ENCODE results near the gene NAP1L1.

The NAP1L1 gene

GRCh38 chr12:76084863-76085519, 506 bp upstream of the NAP1L1 start:
- peak overlapping the region; percentile 84 for H3K4me3 ChIP-seq (ENCODE audit: low read depth, low read length)
- peak; percentile 45; the same call in 1 of the 2 replicates for TF ChIP-seq CTCF (IDR thresholded peaks at IDR 0.05; ENCODE audit: borderline replicate concordance, insufficient read depth, low read depth, low read length)

- no peak for TF ChIP-seq CTCF (IDR thresholded peaks at IDR 0.05; ENCODE audit: borderline replicate concordance, insufficient read depth, low read depth, low read length)
- H3K4me3 ChIP-seq (ENCODE audit: low read depth, low read length): peak overlapping the region; percentile 84
These were observed 1.1 kb downstream of the NAP1L1 start for GRCh38 chr12:76083246-76083903.

DNA sequence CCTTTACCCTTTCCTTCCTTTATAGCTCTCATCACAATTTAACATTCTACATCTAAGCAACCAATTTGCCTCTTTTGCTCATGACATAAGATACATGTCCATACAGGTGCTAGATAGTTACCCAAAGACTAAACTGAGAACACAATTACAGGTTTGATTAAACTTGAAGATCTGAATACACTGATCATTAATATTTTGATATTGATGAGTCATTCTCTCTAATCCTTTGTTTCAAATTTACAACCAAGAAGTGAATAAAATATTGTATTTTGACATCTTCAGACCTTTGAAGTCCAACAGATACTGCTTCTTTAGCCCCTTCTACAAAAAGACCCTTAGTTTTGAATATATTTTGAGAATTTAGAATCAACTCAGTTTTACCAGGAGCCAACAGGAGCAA, 2.6 kb downstream of the NAP1L1 start:
- no peak for TF ChIP-seq CTCF (IDR thresholded peaks at IDR 0.05; ENCODE audit: borderline replicate concordance, insufficient read depth, low read depth, low read length)
- H3K4me3 ChIP-seq (ENCODE audit: low read depth, low read length): no peak overlapping the region

DNA sequence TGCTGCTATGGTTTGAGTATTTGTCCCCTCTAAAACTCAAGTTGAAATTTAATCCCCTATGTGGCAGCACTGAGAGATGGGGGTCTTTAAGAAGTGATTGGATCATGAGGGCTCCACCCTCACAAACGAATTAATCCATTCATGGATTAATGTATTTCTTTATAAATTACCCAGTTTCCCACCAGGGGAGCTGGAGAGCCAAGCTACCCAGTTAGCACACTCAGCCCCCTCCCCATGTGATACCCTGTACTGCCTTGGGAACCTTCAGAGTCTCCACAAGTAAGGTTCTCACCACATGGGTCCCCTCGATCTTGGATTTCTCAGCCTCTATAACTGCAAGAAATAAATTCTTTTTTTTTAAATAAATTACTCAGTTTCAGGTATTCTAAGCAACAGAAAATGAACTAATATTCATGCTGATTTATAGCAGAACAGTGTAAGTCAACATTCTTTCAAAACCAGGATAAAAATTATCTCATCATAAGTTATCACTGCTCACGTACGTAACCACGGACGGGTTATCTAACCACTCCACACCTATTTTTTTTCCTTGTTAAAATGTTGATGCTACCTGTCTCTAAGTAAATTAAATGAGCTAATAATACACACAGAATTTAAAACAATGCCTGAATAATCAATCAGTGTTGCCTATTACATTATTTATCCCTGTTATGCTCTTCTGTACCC, 3.6 kb downstream of the NAP1L1 start:
- peak; percentile 16; the same call in 1 of the 2 replicates for TF ChIP-seq CTCF (IDR thresholded peaks at IDR 0.05; ENCODE audit: borderline replicate concordance, insufficient read depth, low read depth, low read length)
- no peak overlapping the region for H3K4me3 ChIP-seq (ENCODE audit: low read depth, low read length)

DNA sequence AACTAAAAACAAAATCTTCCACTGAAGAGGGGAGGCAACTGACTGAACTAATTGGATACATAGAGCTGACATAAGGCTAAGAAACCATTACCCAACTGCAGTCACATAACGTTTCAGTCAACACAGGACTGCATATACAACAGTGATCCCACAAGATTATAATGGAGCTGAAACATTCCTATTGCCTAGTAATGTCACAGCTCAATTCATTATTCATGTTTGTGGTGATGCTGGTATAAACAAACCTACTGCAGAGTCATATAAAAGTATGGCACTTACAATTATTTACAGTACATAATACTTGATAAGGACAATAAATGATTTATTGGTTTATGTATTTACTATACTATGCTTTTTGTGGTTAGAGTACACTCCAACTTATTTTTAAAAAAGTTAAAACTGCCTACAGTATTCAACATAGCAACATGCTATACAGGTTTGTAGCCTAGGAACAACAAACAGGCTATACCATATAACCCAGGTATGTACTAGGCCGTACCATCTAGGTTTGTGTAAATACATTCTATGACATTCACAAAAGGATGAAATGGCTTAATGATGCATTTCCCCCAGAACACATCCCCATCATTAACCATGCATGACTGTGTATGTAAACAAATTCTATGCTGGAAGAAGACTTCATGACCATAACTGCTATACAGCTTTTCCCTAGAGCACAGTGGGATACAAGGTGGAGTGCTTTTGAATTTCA, 4.3 kb downstream of the NAP1L1 start:
- no peak for TF ChIP-seq CTCF (IDR thresholded peaks at IDR 0.05; ENCODE audit: borderline replicate concordance, insufficient read depth, low read depth, low read length)
- H3K4me3 ChIP-seq (ENCODE audit: low read depth, low read length): no peak overlapping the region

GRCh38 chr12:76078748-76079147, 5.7 kb downstream of the NAP1L1 start:
- no peak for TF ChIP-seq CTCF (IDR thresholded peaks at IDR 0.05; ENCODE audit: borderline replicate concordance, insufficient read depth, low read depth, low read length)
- no peak overlapping the region for H3K4me3 ChIP-seq (ENCODE audit: low read depth, low read length)
